Trophoblast cell (in vitro differentiated cells and primary cell): ENCODE results near the gene PARD3B.

Experiments used
- DNase-seq, 2 donors: peaks; one replicate each; pipeline ENCODE4 v3.0.0-alpha.2; 2016
- H2AFZ ChIP-seq: 2 replicates; pipeline ENCODE4 v1.6.1; 2013; ENCODE audit warnings: low read length, moderate library complexity, mild to moderate bottlenecking; ENCODE audit not compliant: insufficient read depth, poor library complexity
- H2AK5ac ChIP-seq: 2 replicates; pipeline ENCODE4 v1.6.1; 2013; ENCODE audit warnings: mild to moderate bottlenecking, low read length
- H2BK120ac ChIP-seq: 2 replicates; pipeline ENCODE4 v1.6.1; 2013; ENCODE audit warnings: low read length, mild to moderate bottlenecking, moderate library complexity; ENCODE audit not compliant: insufficient read depth, poor library complexity
- H2BK12ac ChIP-seq: 2 replicates; pipeline ENCODE4 v1.6.1; 2013; ENCODE audit warnings: mild to moderate bottlenecking, low read length, moderate library complexity
- H2BK5ac ChIP-seq: 2 replicates; pipeline ENCODE4 v1.6.1; 2013; ENCODE audit warnings: low read length, low read depth, moderate library complexity, mild to moderate bottlenecking; ENCODE audit not compliant: poor library complexity
- H3K14ac ChIP-seq: 2 replicates; pipeline ENCODE4 v1.6.1; 2013; ENCODE audit warnings: mild to moderate bottlenecking, low read length
- H3K18ac ChIP-seq: 2 replicates; pipeline ENCODE4 v1.6.1; 2013; ENCODE audit warnings: mild to moderate bottlenecking, low read length
- H3K23ac ChIP-seq: 2 replicates; pipeline ENCODE4 v1.6.1; 2013; ENCODE audit warnings: low read length
- H3K27ac ChIP-seq: 2 replicates; pipeline ENCODE4 v1.5.1; 2013; ENCODE audit warnings: low read depth, mild to moderate bottlenecking, inconsistent platforms, low read length, moderate library complexity
- H3K27me3 ChIP-seq: 2 replicates; pipeline ENCODE4 v1.6.1; 2013; ENCODE audit warnings: inconsistent platforms, mild to moderate bottlenecking, low read length, moderate library complexity; ENCODE audit not compliant: insufficient read depth
- H3K36me3 ChIP-seq, 2 experiments: 1 replicate in 1 of 2; 2 replicates in 1 of 2; pipeline ENCODE4 v1.6.1; 2013; ENCODE audit warnings: low read length in 2 of 2, mild to moderate bottlenecking in 2 of 2, moderate library complexity in 1 of 2; ENCODE audit not compliant: insufficient read depth in 2 of 2, control insufficient read depth in 1 of 2
- H3K4ac ChIP-seq: 2 replicates; pipeline ENCODE4 v1.6.1; 2013; ENCODE audit warnings: low read depth, mild to moderate bottlenecking, low read length, moderate library complexity
- H3K4me1 ChIP-seq, 2 experiments: 1 replicate in 1 of 2; 2 replicates in 1 of 2; pipeline ENCODE4 v1.6.1; 2013; ENCODE audit warnings: low read length in 2 of 2, mild to moderate bottlenecking in 2 of 2, moderate library complexity in 1 of 2; ENCODE audit not compliant: insufficient read depth in 2 of 2, control insufficient read depth in 1 of 2
- H3K4me2 ChIP-seq: 2 replicates; pipeline ENCODE4 v1.6.1; 2013; ENCODE audit warnings: inconsistent platforms, mild to moderate bottlenecking, low read length, moderate library complexity
- H3K4me3 ChIP-seq: 2 replicates; pipeline ENCODE4 v1.5.1; 2013; ENCODE audit warnings: mild to moderate bottlenecking, low read depth, low read length, inconsistent platforms
- H3K79me1 ChIP-seq: one replicate; pipeline ENCODE4 v1.6.1; 2013; ENCODE audit warnings: low read length
- H3K79me2 ChIP-seq: 2 replicates; pipeline ENCODE4 v1.6.1; 2013; ENCODE audit warnings: low read length, mild to moderate bottlenecking; ENCODE audit not compliant: control insufficient read depth, insufficient read depth, poor library complexity
- H3K9ac ChIP-seq: 2 replicates; pipeline ENCODE4 v1.6.1; 2013; ENCODE audit warnings: mild to moderate bottlenecking, low read length
- H3K9me3 ChIP-seq: 2 replicates; pipeline ENCODE4 v1.6.1; 2013; ENCODE audit warnings: low read depth, mild to moderate bottlenecking, control low read depth, inconsistent platforms, low read length; ENCODE audit not compliant: insufficient read depth
- H4K12ac ChIP-seq: 2 replicates; pipeline ENCODE4 v1.6.1; 2013; ENCODE audit warnings: low read depth, mild to moderate bottlenecking, low read length, moderate library complexity
- H4K8ac ChIP-seq: 2 replicates; pipeline ENCODE4 v1.6.1; 2013; ENCODE audit warnings: low read depth, mild to moderate bottlenecking, low read length, moderate library complexity
- H4K91ac ChIP-seq: one replicate; pipeline ENCODE4 v1.6.1; 2013; ENCODE audit warnings: low read depth, mild to moderate bottlenecking, low read length, moderate library complexity
- WGBS: extraction: QIAGEN DNeasy Blood & Tissue Kit; methylation state at CpG from one replicate; pipeline ENCODE4 v1.1.7; 2013; ENCODE audit warnings: missing lambda C conversion rate; ENCODE audit not compliant: insufficient read length, insufficient coverage; ENCODE audit errors: extremely low coverage; 5-methylcytosine and 5-hydroxymethylcytosine counted together

The PARD3B gene

GRCh38 chr2:205296959-205297358 lies 751.7 kb downstream of the PARD3B start:
- Histone ChIP-seq H3K79me1 (no peaks in the 10 kb centered on the region), H3K4me3 (no peak overlapping the region), H3K9ac (no peak overlapping the region), H3K14ac (no peak overlapping the region), H2BK120ac (no peak overlapping the region), H2AFZ (no peak overlapping the region), H3K4me1 (peaks cover 0 to 2% of the 10 kb centered on the region in 2 experiments), H2BK12ac (no peak overlapping the region), H3K27ac (no peak overlapping the region), H4K12ac (no peak overlapping the region), H3K27me3 (no peaks in the 10 kb centered on the region), H3K4ac (no peak overlapping the region), H3K36me3 (no peaks in the 10 kb centered on the region), H4K91ac (no peak overlapping the region), H2BK5ac (no peak overlapping the region), H3K79me2 (no peaks in the 10 kb centered on the region), H3K18ac (no peak overlapping the region), H3K9me3 (no peaks in the 10 kb centered on the region), H2AK5ac (no peak overlapping the region), H3K4me2 (no peak overlapping the region), H4K8ac (no peak overlapping the region), H3K23ac (no peak overlapping the region)
- no CpG with 5 or more reads among the region's 4 CpGs for WGBS
- no peak for DNase-seq

GRCh38 chr2:205297368-205297767 lies 752.1 kb downstream of the PARD3B start:
- H2AFZ ChIP-seq, result no peak overlapping the region
- H3K23ac ChIP-seq, result no peak overlapping the region
- no peak overlapping the region for H3K27ac ChIP-seq
- no peaks in the 10 kb centered on the region for H3K79me2 ChIP-seq
- H3K27me3 ChIP-seq, result no peaks in the 10 kb centered on the region
- no peaks in the 10 kb centered on the region for H3K79me1 ChIP-seq
- no peak overlapping the region for H2BK12ac ChIP-seq
- H3K4ac ChIP-seq, result no peak overlapping the region
- no peak overlapping the region for H4K8ac ChIP-seq
- H4K91ac ChIP-seq, result no peak overlapping the region
- no peak overlapping the region for H2BK5ac ChIP-seq
- H3K4me1 ChIP-seq, result peaks cover 0 to 2% of the 10 kb centered on the region in 2 experiments
- H3K14ac ChIP-seq, result no peak overlapping the region
- no peak overlapping the region for H4K12ac ChIP-seq
- no peak overlapping the region for H3K4me3 ChIP-seq
- no peak overlapping the region for H3K18ac ChIP-seq
- H3K36me3 ChIP-seq, result no peaks in the 10 kb centered on the region
- H3K4me2 ChIP-seq, result no peak overlapping the region
- no peak overlapping the region for H2AK5ac ChIP-seq
- no peak overlapping the region for H3K9ac ChIP-seq
- H2BK120ac ChIP-seq, result no peak overlapping the region
- DNase-seq, result no peak
- H3K9me3 ChIP-seq, result no peaks in the 10 kb centered on the region

- DNase-seq, result no peak
- H3K79me2 ChIP-seq, result no peaks in the 10 kb centered on the region
- H3K4ac ChIP-seq, result no peak overlapping the region
- H3K36me3 ChIP-seq, result no peaks in the 10 kb centered on the region
- peaks cover 0 to 2% of the 10 kb centered on the region in 2 experiments for H3K4me1 ChIP-seq
- H3K27me3 ChIP-seq, result no peaks in the 10 kb centered on the region
- H3K18ac ChIP-seq, result no peak overlapping the region
- H3K4me3 ChIP-seq, result no peak overlapping the region
- no peak overlapping the region for H4K91ac ChIP-seq
- no peak overlapping the region for H2AFZ ChIP-seq
- no peaks in the 10 kb centered on the region for H3K9me3 ChIP-seq
- WGBS, result no CpG with 5 or more reads among the region's 4 CpGs
- no peak overlapping the region for H3K4me2 ChIP-seq
- no peak overlapping the region for H3K23ac ChIP-seq
- no peaks in the 10 kb centered on the region for H3K79me1 ChIP-seq
- H2BK12ac ChIP-seq, result no peak overlapping the region
- H3K14ac ChIP-seq, result no peak overlapping the region
- no peak overlapping the region for H2BK5ac ChIP-seq
- H2AK5ac ChIP-seq, result no peak overlapping the region
- no peak overlapping the region for H2BK120ac ChIP-seq
- H4K8ac ChIP-seq, result no peak overlapping the region
- no peak overlapping the region for H4K12ac ChIP-seq
- H3K9ac ChIP-seq, result no peak overlapping the region
- H3K27ac ChIP-seq, result no peak overlapping the region
Measured at GRCh38 chr2:205297846-205298245, 752.6 kb downstream of the PARD3B start.

GRCh38 chr2:205311201-205311600 lies 765.9 kb downstream of the PARD3B start:
- H3K4me1 ChIP-seq, result no peaks in the 10 kb centered on the region
- DNase-seq, result no peak
- H3K14ac ChIP-seq, result no peak overlapping the region
- no peaks in the 10 kb centered on the region for H3K79me1 ChIP-seq
- H2BK5ac ChIP-seq, result no peak overlapping the region
- H3K4me2 ChIP-seq, result no peak overlapping the region
- H2AK5ac ChIP-seq, result no peak overlapping the region
- no peak overlapping the region for H4K91ac ChIP-seq
- H2BK120ac ChIP-seq, result no peak overlapping the region
- no CpG with 5 or more reads among the region's 5 CpGs for WGBS
- no peak overlapping the region for H3K4me3 ChIP-seq
- no peaks in the 10 kb centered on the region for H3K27me3 ChIP-seq
- no peak overlapping the region for H2BK12ac ChIP-seq
- H3K9me3 ChIP-seq, result no peaks in the 10 kb centered on the region
- no peak overlapping the region for H4K12ac ChIP-seq
- H2AFZ ChIP-seq, result no peak overlapping the region
- H3K27ac ChIP-seq, result no peak overlapping the region
- H4K8ac ChIP-seq, result no peak overlapping the region
- H3K36me3 ChIP-seq, result no peaks in the 10 kb centered on the region
- no peak overlapping the region for H3K9ac ChIP-seq
- no peak overlapping the region for H3K4ac ChIP-seq
- no peak overlapping the region for H3K23ac ChIP-seq
- no peaks in the 10 kb centered on the region for H3K79me2 ChIP-seq
- H3K18ac ChIP-seq, result no peak overlapping the region
